PC-3 (cell line): ENCODE data around the gene ZMPSTE24.

ENCODE experiments used
- CTCF ChIP-seq: fragments of 300-600 bp; sonication (generic); conservative IDR thresholded peaks from 2 replicates; pipeline ENCODE4 v1.5.1; 2017; ENCODE audit warnings: antibody characterized with exemption, low read depth, mild to moderate bottlenecking, low read length
- EZH2 ChIP-seq: fragments of 300-600 bp; sonication (generic); IDR thresholded peaks from one replicate; pipeline ENCODE4 v1.6.1; 2017; ENCODE audit warnings: antibody characterized with exemption, mild to moderate bottlenecking, low read length; ENCODE audit not compliant: unreplicated experiment
- EZH2phosphoT487 ChIP-seq: fragments of 300-600 bp; sonication (generic); IDR thresholded peaks from 2 replicates; pipeline ENCODE4 v1.6.1; 2018; ENCODE audit warnings: mild to moderate bottlenecking, antibody characterized with exemption, low read length, borderline replicate concordance

- no peak for TF ChIP-seq CTCF
- no peak for TF ChIP-seq EZH2phosphoT487
- TF ChIP-seq EZH2: no peak
Measured at GRCh38 chr1:40299366-40300248, 41.6 kb downstream of the ZMPSTE24 start.
